ENCODE data around the gene CRYGB.

DNA sequence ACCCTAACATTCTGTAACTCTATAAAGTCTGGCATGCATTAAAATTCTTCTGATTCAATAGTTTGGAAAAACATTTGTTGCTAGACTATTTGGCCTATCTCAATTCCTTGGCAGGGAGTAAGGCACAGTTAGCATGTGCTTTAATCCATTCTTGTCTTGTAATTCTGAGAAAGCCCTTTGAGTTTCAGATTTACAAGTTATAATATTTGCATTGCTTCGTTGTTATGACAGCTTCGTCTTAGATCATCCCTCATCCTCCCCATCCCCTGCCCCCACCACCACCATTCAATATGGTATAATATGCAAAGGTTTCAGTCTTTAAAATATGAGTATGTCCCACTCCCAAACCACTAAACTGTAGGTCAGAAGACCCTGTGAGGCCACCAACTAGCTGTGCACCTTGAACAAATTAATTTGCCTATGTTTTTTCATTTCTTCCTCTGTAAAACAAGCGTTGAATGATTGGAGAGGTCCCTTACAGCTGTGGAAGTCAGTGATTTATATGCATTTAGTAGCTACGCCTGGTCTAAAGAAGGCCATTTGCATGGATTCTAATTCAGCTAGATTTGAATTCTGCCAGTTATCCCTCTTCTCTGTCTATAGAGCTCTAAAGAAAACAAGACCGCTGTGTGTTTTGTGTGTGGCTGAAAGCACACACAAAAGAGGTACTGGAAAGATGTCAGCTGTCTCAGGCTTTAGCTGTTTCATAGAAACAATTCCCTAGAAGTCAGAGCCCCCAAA lies 43.3 kb upstream of the CRYGB start:
- TF ChIP-seq, protein P1, sequence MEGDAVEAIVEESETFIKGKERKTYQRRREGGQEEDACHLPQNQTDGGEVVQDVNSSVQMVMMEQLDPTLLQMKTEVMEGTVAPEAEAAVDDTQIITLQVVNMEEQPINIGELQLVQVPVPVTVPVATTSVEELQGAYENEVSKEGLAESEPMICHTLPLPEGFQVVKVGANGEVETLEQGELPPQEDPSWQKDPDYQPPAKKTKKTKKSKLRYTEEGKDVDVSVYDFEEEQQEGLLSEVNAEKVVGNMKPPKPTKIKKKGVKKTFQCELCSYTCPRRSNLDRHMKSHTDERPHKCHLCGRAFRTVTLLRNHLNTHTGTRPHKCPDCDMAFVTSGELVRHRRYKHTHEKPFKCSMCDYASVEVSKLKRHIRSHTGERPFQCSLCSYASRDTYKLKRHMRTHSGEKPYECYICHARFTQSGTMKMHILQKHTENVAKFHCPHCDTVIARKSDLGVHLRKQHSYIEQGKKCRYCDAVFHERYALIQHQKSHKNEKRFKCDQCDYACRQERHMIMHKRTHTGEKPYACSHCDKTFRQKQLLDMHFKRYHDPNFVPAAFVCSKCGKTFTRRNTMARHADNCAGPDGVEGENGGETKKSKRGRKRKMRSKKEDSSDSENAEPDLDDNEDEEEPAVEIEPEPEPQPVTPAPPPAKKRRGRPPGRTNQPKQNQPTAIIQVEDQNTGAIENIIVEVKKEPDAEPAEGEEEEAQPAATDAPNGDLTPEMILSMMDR (IDR thresholded peaks at IDR 0.05), result no peak
- TF ChIP-seq EZH2 (IDR thresholded peaks at IDR 0.05), result no peak
- no peak for TF ChIP-seq EZH2phosphoT487 (IDR thresholded peaks at IDR 0.05)
